Colonic mucosa (tissue), 4 donors: Measurements from ENCODE around the gene PIGU. TPM values are rescaled to one million over a fixed set of nuclear protein-coding genes. Genes with fewer than 3 reads are reported as not detected.

Experiments used
- DNase-seq: peaks from one replicate; pipeline ENCODE4 v3.0.0-alpha.2; 2020
- H3K27ac ChIP-seq: fragments of 200-600 bp; one replicate; pipeline ENCODE4 v1.8.0; 2021
- H3K27me3 ChIP-seq: fragments of 200-600 bp; one replicate; pipeline ENCODE4 v1.8.0; 2021
- H3K36me3 ChIP-seq: fragments of 200-600 bp; one replicate; pipeline ENCODE4 v1.8.0; 2021
- H3K4me1 ChIP-seq: fragments of 200-600 bp; one replicate; pipeline ENCODE4 v1.8.0; 2021; ENCODE audit warnings: mild to moderate bottlenecking
- H3K4me3 ChIP-seq: fragments of 200-600 bp; one replicate; pipeline ENCODE4 v1.8.0; 2021
- H3K9ac ChIP-seq, 2 donors: one replicate each; pipeline ENCODE4 v1.7.0; 2013; ENCODE audit warnings: control low read depth in 2 of 2, low read depth in 2 of 2, low read length in 2 of 2
- H3K9me3 ChIP-seq: fragments of 200-600 bp; one replicate; pipeline ENCODE4 v1.8.0; 2021
- intact Hi-C: fragments of 100-400 bp; cut with DNase I; formaldehyde crosslinking; loops from one replicate; pipeline ENCODE4 v1.14.1; 2022
- total RNA-seq, 2 donors: library from RNA; stranded (reverse); fragmentation: NEBNext Ultra II Directional in 1 of 2; extraction: Animal tissue kit (Norgen Biotek cat#: 25700) in 1 of 2; gene quantifications; one replicate each; pipeline ENCODE4 v1.2.1, GENCODE V29; 2021
- TF ChIP-seq, protein P1 (sequence below): fragments of 200-600 bp; IDR thresholded peaks from one replicate; pipeline ENCODE4 v1.8.0; 2022; ENCODE audit warnings: antibody characterized with exemption, mild to moderate bottlenecking
- donor health status: healthy.
- donor health status: DM: no; HTN: no; CAD: no.
- donor health status: DM: no; HTN: no; CAD: no.

The PIGU gene
- total RNA-seq, 2 donors from 2014 or later, result 22.3 to 32.6 TPM

DNA sequence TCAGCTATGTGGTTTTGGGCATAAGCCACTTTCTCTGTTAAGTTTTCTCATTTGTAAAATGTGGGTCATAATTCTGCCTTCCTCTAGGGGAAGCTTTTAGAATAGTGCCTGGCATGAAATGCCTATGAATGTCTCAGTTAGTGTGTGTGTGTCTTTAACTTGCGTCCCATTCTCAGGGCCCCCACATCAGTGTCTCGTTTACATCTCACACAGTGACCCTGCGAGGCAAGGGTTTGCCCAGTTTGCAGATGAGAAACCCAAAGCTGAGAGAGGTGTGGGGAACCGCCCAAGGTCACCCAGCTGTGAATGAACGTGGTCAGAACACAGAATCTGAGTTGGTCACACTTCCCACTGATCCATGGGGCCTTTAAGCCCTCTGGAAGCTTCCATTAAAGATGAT is 146.6 kb downstream of the PIGU start:
- H3K9me3 ChIP-seq, result no peaks in the 10 kb centered on the region
- H3K4me3 ChIP-seq, result no peak overlapping the region
- no peak overlapping the region for H3K9ac ChIP-seq
- no peak overlapping the region for H3K27ac ChIP-seq
- no peak for DNase-seq
- H3K27me3 ChIP-seq, result no peaks in the 10 kb centered on the region
- TF ChIP-seq, protein P1, sequence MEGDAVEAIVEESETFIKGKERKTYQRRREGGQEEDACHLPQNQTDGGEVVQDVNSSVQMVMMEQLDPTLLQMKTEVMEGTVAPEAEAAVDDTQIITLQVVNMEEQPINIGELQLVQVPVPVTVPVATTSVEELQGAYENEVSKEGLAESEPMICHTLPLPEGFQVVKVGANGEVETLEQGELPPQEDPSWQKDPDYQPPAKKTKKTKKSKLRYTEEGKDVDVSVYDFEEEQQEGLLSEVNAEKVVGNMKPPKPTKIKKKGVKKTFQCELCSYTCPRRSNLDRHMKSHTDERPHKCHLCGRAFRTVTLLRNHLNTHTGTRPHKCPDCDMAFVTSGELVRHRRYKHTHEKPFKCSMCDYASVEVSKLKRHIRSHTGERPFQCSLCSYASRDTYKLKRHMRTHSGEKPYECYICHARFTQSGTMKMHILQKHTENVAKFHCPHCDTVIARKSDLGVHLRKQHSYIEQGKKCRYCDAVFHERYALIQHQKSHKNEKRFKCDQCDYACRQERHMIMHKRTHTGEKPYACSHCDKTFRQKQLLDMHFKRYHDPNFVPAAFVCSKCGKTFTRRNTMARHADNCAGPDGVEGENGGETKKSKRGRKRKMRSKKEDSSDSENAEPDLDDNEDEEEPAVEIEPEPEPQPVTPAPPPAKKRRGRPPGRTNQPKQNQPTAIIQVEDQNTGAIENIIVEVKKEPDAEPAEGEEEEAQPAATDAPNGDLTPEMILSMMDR, result no peak
- intact Hi-C loops, result no loop called here
- peaks cover 4% of the 10 kb centered on the region for H3K4me1 ChIP-seq
- H3K36me3 ChIP-seq, result peaks cover 27% of the 10 kb centered on the region

DNA sequence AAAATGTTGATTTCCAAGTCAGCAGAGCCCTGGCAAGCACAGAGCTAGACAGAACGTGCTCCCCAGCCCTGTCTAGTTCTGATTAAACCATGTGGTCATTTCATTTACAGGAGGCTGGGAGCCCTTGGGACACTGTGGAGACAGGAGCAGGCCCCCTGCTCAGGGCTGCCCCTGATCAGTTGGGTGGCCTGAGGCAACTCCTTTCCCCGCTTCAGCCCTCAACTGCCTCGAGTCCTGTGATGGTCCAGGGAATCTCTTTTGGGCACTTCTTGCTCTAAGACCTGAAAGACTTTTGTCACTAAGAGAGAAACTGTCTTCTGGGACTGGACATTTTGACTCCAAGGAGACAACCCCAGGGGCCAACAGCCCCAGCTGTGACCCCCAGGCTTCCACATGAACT is 147.2 kb downstream of the PIGU start:
- TF ChIP-seq, protein P1, result no peak
- Histone ChIP-seq H3K27ac (no peak overlapping the region), H3K9ac (no peak overlapping the region), H3K9me3 (no peaks in the 10 kb centered on the region), H3K4me1 (peaks cover 6% of the 10 kb centered on the region), H3K4me3 (no peak overlapping the region), H3K36me3 (peaks cover 21% of the 10 kb centered on the region), H3K27me3 (no peaks in the 10 kb centered on the region)
- intact Hi-C loops, result loop anchor here (10.0 kb wide), 1 partner anchor 215 kb away; no protein-coding TSS in a partner anchor
- DNase-seq, result no peak

DNA sequence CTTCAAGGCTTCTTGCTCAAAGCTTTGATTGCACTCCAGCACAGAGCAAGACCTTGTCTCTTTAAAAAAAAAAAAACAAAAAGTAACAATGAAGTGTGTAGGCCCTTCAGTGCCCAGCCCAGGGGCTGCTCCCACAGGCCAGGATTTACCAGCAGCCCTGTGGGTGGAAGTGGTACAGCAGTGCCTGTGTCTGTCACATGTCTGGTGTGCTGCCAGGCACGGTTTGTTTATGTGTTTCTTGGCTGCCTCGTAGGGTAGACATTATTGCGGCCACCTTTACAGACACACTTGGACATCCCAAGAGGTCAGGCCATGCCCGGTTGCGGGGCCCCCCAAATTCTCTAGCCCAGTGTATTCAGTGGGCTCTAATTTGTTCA is 148.0 kb downstream of the PIGU start:
- TF ChIP-seq, protein P1, result no peak
- Histone ChIP-seq H3K27me3 (no peaks in the 10 kb centered on the region), H3K9me3 (no peaks in the 10 kb centered on the region), H3K27ac (no peak overlapping the region), H3K9ac (peak overlapping the region in 1 of 2 donors; percentile 4), H3K4me1 (peaks cover 6% of the 10 kb centered on the region), H3K36me3 (peaks cover 14% of the 10 kb centered on the region), H3K4me3 (no peak overlapping the region)
- intact Hi-C loops, result loop anchor here (10.0 kb wide), 1 partner anchor 214 kb away; no protein-coding TSS in a partner anchor
- no peak for DNase-seq

DNA sequence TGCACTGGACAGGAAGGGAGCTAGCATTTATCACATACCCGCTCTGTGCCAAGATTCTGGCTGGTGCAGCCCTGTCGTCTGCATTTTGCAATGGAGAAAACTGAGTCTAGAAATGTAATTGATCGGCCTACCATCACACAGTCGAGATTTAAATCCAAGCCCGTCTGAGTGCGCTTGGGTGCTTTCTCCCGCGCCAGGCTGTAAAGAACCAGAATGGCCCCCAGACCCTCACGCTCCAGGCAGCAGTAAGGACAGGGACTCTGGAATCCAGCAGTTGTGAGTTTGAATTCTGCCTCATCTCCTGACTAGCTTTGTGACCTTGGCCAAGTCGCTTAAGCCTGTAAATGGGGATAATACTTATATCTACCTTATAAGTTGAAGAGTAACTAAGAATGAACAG is 149.9 kb downstream of the PIGU start:
- Histone ChIP-seq H3K9me3 (no peaks in the 10 kb centered on the region), H3K4me3 (no peak overlapping the region), H3K27ac (peak overlapping the region; percentile 71), H3K4me1 (peaks cover 10% of the 10 kb centered on the region), H3K36me3 (peaks cover 14% of the 10 kb centered on the region), H3K27me3 (no peaks in the 10 kb centered on the region), H3K9ac (peak overlapping the region in 1 of 2 donors; percentile 55)
- TF ChIP-seq, protein P1, result no peak
- DNase-seq, result no peak
- intact Hi-C loops, result loop anchor here (10.0 kb wide), 1 partner anchor 212 kb away; no protein-coding TSS in a partner anchor

DNA sequence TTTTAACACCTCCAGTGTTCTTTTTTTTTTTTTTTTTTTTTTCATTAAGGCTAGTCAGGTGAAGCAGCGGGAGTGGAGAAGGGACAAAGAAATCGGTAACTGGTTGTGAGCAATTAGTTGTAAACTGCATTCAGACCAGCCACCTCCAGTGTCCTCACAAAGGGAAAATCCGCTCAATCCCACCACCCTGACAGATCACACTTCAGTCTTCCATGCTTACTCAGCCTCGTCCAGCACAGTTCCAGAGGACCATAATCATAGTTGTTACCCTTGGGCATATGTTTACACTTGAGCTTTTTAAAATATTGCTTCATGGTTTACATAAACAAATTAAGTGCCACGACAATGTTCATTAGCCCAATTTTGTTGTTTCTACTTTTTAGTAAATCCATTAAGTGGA is 150.4 kb downstream of the PIGU start:
- peak overlapping the region in 1 of 2 donors; percentile 55 for H3K9ac ChIP-seq
- H3K4me3 ChIP-seq, result no peak overlapping the region

More for the DNA sequence above, 150.4 kb downstream of the PIGU start:
- Histone ChIP-seq H3K4me1 (peaks cover 10% of the 10 kb centered on the region), H3K36me3 (peaks cover 14% of the 10 kb centered on the region), H3K27ac (peak overlapping the region; percentile 71), H3K9me3 (no peaks in the 10 kb centered on the region), H3K27me3 (no peaks in the 10 kb centered on the region)
- TF ChIP-seq, protein P1, result no peak
- no peak for DNase-seq
- intact Hi-C loops, result loop anchor here (10.0 kb wide), 1 partner anchor 212 kb away; no protein-coding TSS in a partner anchor
